Activated B cell treated with CpG ODN at 0.5 μM for 24 hours (primary cell): ENCODE data around the gene HIVEP3. TPM values are rescaled to one million over a fixed set of nuclear protein-coding genes. Genes with fewer than 3 reads are reported as not detected.

Experiments
- ATAC-seq: fragments of 200-7000 bp; cut with Tn5 transposase; one replicate; pipeline ENCODE4 v1.10.0; 2021; ENCODE audit warnings: low read depth, mild to moderate bottlenecking, moderate library complexity
- CTCF ChIA-PET: fragments of 350-600 bp; sonication (Branson Sonifier 250); formaldehyde crosslinking; loops from one replicate; lab custom pipeline; 2021; ENCODE audit warnings: antibody characterized with exemption; lab: Charles Lee
- POLR2A ChIA-PET: fragments of 350-600 bp; sonication (Branson Sonifier 250); formaldehyde crosslinking; loops from one replicate; lab custom pipeline; 2021; ENCODE audit warnings: antibody characterized with exemption; lab: Charles Lee
- DNase-seq: peaks from one replicate; pipeline ENCODE4 v3.0.0; 2022
- H3K27ac Mint-ChIP-seq: one replicate; pipeline ENCODE4 v1.8.0; 2020; ENCODE audit warnings: mixed read lengths
- H3K27me3 Mint-ChIP-seq: one replicate; pipeline ENCODE4 v1.8.0; 2021; ENCODE audit warnings: mixed read lengths
- H3K36me3 Mint-ChIP-seq: one replicate; pipeline ENCODE4 v1.8.0; 2021; ENCODE audit warnings: low read depth, mixed read lengths
- H3K4me1 Mint-ChIP-seq: one replicate; pipeline ENCODE4 v1.8.0; 2021; ENCODE audit warnings: mixed read lengths
- H3K4me3 Mint-ChIP-seq: one replicate; pipeline ENCODE4 v1.8.0; 2020; ENCODE audit warnings: mild to moderate bottlenecking, mixed read lengths
- H3K9me3 Mint-ChIP-seq: one replicate; pipeline ENCODE4 v1.8.0; 2020; ENCODE audit warnings: mixed read lengths
- CTCF ChIP-seq: fragments of 200-600 bp; IDR thresholded peaks from one replicate; pipeline ENCODE4 v1.8.0; 2022; ENCODE audit warnings: antibody characterized with exemption, mild to moderate bottlenecking
- intact Hi-C: fragments of 100-400 bp; cut with micrococcal nuclease; formaldehyde crosslinking; loops from one replicate; pipeline ENCODE4 v1.15.1; 2024
- total RNA-seq: library from RNA; stranded (reverse); gene quantifications from 2 replicates; pipeline ENCODE4 v1.2.3, GENCODE V29; 2022

HIVEP3 gene
- total RNA-seq, 1 donor from 2014 or later, result 14.4 TPM

DNA sequence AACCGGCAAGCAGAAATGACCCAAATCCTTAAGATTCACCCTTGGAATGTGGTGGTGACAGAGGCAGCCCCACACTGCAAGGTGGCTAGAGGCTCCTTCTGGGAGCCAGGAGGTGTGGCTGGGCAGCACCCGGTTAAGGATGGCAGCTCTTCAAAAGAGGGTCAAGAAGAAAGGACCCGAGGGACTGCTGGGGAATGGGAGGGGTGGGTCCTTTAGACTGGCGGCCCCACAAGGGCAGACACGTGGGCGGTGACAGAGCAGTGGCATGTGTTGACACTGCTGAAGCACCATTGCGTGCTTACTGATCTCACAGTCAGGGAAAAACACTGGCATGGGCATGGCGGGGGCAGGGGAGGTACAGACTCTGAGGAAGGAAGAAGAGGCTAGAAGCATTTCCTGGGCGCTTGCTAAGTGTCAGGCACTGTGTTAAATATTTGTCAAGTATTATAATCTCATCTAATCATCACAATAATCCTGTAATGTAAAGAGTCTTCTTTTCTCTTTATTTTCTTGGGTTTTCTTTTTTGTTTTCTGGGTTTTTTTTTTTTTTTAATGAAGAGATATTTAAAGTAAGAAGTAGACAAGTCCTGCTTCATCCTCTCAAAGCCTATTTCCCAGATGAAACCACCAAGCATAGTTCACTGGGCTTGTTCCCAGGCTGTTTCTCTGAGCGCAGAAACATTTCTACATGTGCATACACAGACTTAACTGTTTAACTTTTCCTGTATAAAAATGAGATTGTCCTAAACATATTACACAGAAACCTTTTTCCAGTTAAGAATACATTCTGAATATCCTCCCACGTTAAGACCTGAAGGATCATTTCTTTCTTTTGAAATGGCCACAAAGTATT lies 268.5 kb downstream of the HIVEP3 start:
- ChIA-PET CTCF (no interaction called here), POLR2A (interaction anchor here (1.5 kb wide), 1 partner anchor 9 kb away, joined by 4 read pairs; no protein-coding TSS in a partner anchor)
- DNase-seq (no peak), ATAC-seq (peak; percentile 47)
- no peak overlapping the region for H3K27ac Mint-ChIP-seq
- H3K9me3 Mint-ChIP-seq, result no peaks in the 10 kb centered on the region
- no peak for TF ChIP-seq CTCF
- H3K4me3 Mint-ChIP-seq, result no peak overlapping the region
- peaks cover 2% of the 10 kb centered on the region for H3K36me3 Mint-ChIP-seq
- no peaks in the 10 kb centered on the region for H3K27me3 Mint-ChIP-seq
- peaks cover 42% of the 10 kb centered on the region for H3K4me1 Mint-ChIP-seq
- intact Hi-C loops, result no loop called here

GRCh38 chr1:41649396-41650027 lies 269.2 kb downstream of the HIVEP3 start:
- peaks cover 2% of the 10 kb centered on the region for H3K36me3 Mint-ChIP-seq
- POLR2A ChIA-PET, result interaction anchor here (1.5 kb wide), 1 partner anchor 10 kb away, joined by 4 read pairs; no protein-coding TSS in a partner anchor
- H3K4me3 Mint-ChIP-seq, result no peak overlapping the region
- DNase-seq, result no peak
- no peak for ATAC-seq
- CTCF ChIA-PET, result no interaction called here
- intact Hi-C loops, result no loop called here
- peaks cover 42% of the 10 kb centered on the region for H3K4me1 Mint-ChIP-seq
- TF ChIP-seq CTCF, result no peak
- H3K27ac Mint-ChIP-seq, result no peak overlapping the region
- H3K27me3 Mint-ChIP-seq, result no peaks in the 10 kb centered on the region
- no peaks in the 10 kb centered on the region for H3K9me3 Mint-ChIP-seq

- DNase-seq, result no peak
- POLR2A ChIA-PET, result interaction anchor here (1.5 kb wide), 1 partner anchor 10 kb away, joined by 4 read pairs; no protein-coding TSS in a partner anchor
- CTCF ChIA-PET, result no interaction called here
Observed at GRCh38 chr1:41648844-41649243, 269.9 kb downstream of the HIVEP3 start.

DNA sequence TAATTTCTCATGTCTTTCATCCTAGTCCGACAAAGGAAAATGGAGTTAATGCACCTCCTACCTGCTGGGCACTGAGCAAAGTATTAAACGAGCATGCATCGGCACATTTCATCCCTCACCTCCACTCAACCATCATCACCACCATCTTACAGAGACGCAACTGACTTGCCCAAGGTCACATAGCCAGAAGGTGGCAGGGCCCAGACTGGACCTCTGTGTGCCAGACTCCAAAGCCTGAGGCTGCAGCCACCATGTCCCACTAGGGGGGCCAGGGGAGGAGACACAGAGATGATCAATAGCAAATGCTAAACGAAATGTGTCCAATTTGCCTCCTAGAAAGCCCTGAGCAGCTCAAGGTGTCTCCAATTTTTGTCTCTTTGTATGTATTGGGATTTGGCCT lies 270.5 kb downstream of the HIVEP3 start:
- ATAC-seq (no peak), DNase-seq (no peak)
- Mint-ChIP-seq H3K4me1 (peaks cover 35% of the 10 kb centered on the region), H3K36me3 (peaks cover 2% of the 10 kb centered on the region), H3K9me3 (no peaks in the 10 kb centered on the region), H3K27me3 (no peaks in the 10 kb centered on the region), H3K4me3 (no peak overlapping the region), H3K27ac (no peak overlapping the region)
- CTCF ChIA-PET, result no interaction called here
- POLR2A ChIA-PET, result interaction anchor here (1.5 kb wide), 1 partner anchor 11 kb away, joined by 4 read pairs; no protein-coding TSS in a partner anchor
- intact Hi-C loops, result no loop called here
- TF ChIP-seq CTCF, result no peak

More at GRCh38 chr1:41648844-41649243, 269.9 kb downstream of the HIVEP3 start:
- TF ChIP-seq CTCF, result no peak
- intact Hi-C loops, result no loop called here
- Mint-ChIP-seq H3K4me3 (no peak overlapping the region), H3K27ac (no peak overlapping the region), H3K36me3 (peaks cover 2% of the 10 kb centered on the region), H3K27me3 (no peaks in the 10 kb centered on the region), H3K9me3 (no peaks in the 10 kb centered on the region), H3K4me1 (peaks cover 41% of the 10 kb centered on the region)
- ATAC-seq, result no peak
